Measurements from ENCODE around the gene BCL11A. TPM values are rescaled to one million over a fixed set of nuclear protein-coding genes. Genes with fewer than 3 reads are reported as not detected.

Gene BCL11A
- total RNA-seq, 5 donors from 2014 or later (not counting 1 experiment from before 2014, with no cell fraction given): 3.6 to 11.9 (median 5.6) TPM

- H3K4me1 Mint-ChIP-seq: peaks cover 0 to 5% (median 2%) of the 10 kb centered on the region in 3 donors
- no peak overlapping the region for H3K27ac Mint-ChIP-seq
- peaks cover 39 to 49% of the 10 kb centered on the region in 2 donors for H3K27me3 Mint-ChIP-seq
- POLR2A ChIA-PET: no interaction called here
- Histone ChIP-seq H3K4me1 (ENCODE audit: control insufficient read depth in 1 of 2, extremely low read depth in 1 of 2, insufficient read depth in 2 of 2, low read length in 2 of 2) (peaks cover 0 to 34% of the 10 kb centered on the region in 2 experiments), H3K27ac (ENCODE audit: low read length) (no peak overlapping the region), H3K36me3 (ENCODE audit: control insufficient read depth in 2 of 2, extremely low read depth in 1 of 2, insufficient read depth in 1 of 2, low read length in 1 of 2) (no peaks in the 10 kb centered on the region), H3K27me3 (replicated peaks in 1 of 2; ENCODE audit: control insufficient read depth in 2 of 2, extremely low read depth in 1 of 2, insufficient read depth in 2 of 2, low read length in 1 of 2) (peaks cover 0 to 23% of the 10 kb centered on the region in 2 experiments), H3K9me3 (no peaks in the 10 kb centered on the region), H3K4me3 (ENCODE audit: control insufficient read depth in 1 of 2, extremely low read depth in 1 of 2, low read length in 1 of 2) (no peak overlapping the region)
- ATAC-seq (replicated peaks in 1 of 4) (no peak), DNase-seq (no peak)
- no CpG with 5 or more reads among the region's 8 CpGs for WGBS (ENCODE audit: insufficient coverage)
- H3K9me3 Mint-ChIP-seq: no peaks in the 10 kb centered on the region
- H3K4me3 Mint-ChIP-seq: no peak overlapping the region
- CTCF ChIA-PET: no interaction called here
- no peaks in the 10 kb centered on the region for H3K36me3 Mint-ChIP-seq
These were observed 24.2 kb downstream of the BCL11A start for GRCh38 chr2:60529136-60529784.

GRCh38 chr2:60528281-60529020 lies 25.0 kb downstream of the BCL11A start:
- Mint-ChIP-seq H3K9me3 (no peaks in the 10 kb centered on the region), H3K4me1 (peaks cover 0 to 5% (median 2%) of the 10 kb centered on the region in 3 donors), H3K27ac (no peak overlapping the region), H3K36me3 (no peaks in the 10 kb centered on the region), H3K27me3 (peaks cover 34 to 49% of the 10 kb centered on the region in 2 donors), H3K4me3 (no peak overlapping the region)
- WGBS (ENCODE audit: insufficient coverage): 56% methylated on average over 2 of the region's 9 CpGs
- no peak overlapping the region for H3K27ac ChIP-seq (ENCODE audit: low read length)
- H3K9me3 ChIP-seq: no peaks in the 10 kb centered on the region
- ChIA-PET CTCF (interaction anchor here in 1 of 2 donors (0.6 kb wide), 1 partner anchor 26 kb away, joined by 3 read pairs; no protein-coding TSS in a partner anchor), POLR2A (no interaction called here)
- H3K4me3 ChIP-seq (ENCODE audit: control insufficient read depth in 1 of 2, extremely low read depth in 1 of 2, low read length in 1 of 2): no peak overlapping the region
- ATAC-seq (replicated peaks in 1 of 4): no peak
- peaks cover 0 to 32% of the 10 kb centered on the region in 2 experiments for H3K4me1 ChIP-seq (ENCODE audit: control insufficient read depth in 1 of 2, extremely low read depth in 1 of 2, insufficient read depth in 2 of 2, low read length in 2 of 2)
- no peaks in the 10 kb centered on the region for H3K36me3 ChIP-seq (ENCODE audit: control insufficient read depth in 2 of 2, extremely low read depth in 1 of 2, insufficient read depth in 1 of 2, low read length in 1 of 2)
- DNase-seq: no peak
- peaks cover 0 to 23% of the 10 kb centered on the region in 2 experiments for H3K27me3 ChIP-seq (replicated peaks in 1 of 2; ENCODE audit: control insufficient read depth in 2 of 2, extremely low read depth in 1 of 2, insufficient read depth in 2 of 2, low read length in 1 of 2)

DNA sequence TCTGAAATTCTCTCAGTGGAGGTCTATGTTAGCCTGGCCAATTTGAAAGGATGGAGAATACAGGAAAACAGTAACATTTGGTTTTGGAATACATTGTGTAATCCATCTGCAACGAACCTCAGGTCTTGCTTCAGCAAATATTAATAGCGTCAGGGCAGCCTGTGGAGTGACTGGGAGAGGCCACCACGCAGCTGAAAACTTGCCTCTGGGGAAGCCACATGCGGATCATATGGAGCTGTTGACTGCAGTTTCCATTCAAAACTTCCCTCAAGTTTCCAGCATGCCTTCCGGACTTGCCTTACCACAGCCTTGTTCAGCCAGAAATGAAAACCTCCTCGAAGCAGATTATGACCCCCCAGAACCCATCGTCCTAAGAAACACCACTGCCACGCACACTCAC lies 25.7 kb downstream of the BCL11A start:
- Histone ChIP-seq H3K9me3 (no peaks in the 10 kb centered on the region), H3K4me3 (ENCODE audit: control insufficient read depth in 1 of 2, extremely low read depth in 1 of 2, low read length in 1 of 2) (no peak overlapping the region), H3K4me1 (ENCODE audit: control insufficient read depth in 1 of 2, extremely low read depth in 1 of 2, insufficient read depth in 2 of 2, low read length in 2 of 2) (peaks cover 0 to 29% of the 10 kb centered on the region in 2 experiments), H3K36me3 (ENCODE audit: control insufficient read depth in 2 of 2, extremely low read depth in 1 of 2, insufficient read depth in 1 of 2, low read length in 1 of 2) (no peaks in the 10 kb centered on the region), H3K27me3 (replicated peaks in 1 of 2; ENCODE audit: control insufficient read depth in 2 of 2, extremely low read depth in 1 of 2, insufficient read depth in 2 of 2, low read length in 1 of 2) (peaks cover 0 to 23% of the 10 kb centered on the region in 2 experiments), H3K27ac (ENCODE audit: low read length) (no peak overlapping the region)
- ChIA-PET CTCF (interaction anchor here in 1 of 2 donors (0.6 kb wide), 1 partner anchor 26 kb away, joined by 3 read pairs; no protein-coding TSS in a partner anchor), POLR2A (no interaction called here)
- ATAC-seq (replicated peaks in 1 of 4) (no peak), DNase-seq (no peak)
- 86% methylated on average over 8 of the region's 8 CpGs for WGBS (ENCODE audit: insufficient coverage)
- no peaks in the 10 kb centered on the region for H3K36me3 Mint-ChIP-seq
- H3K27me3 Mint-ChIP-seq: peaks cover 27 to 45% of the 10 kb centered on the region in 2 donors
- no peak overlapping the region for H3K27ac Mint-ChIP-seq
- H3K4me1 Mint-ChIP-seq: peaks cover 0 to 5% (median 2%) of the 10 kb centered on the region in 3 donors
- H3K4me3 Mint-ChIP-seq: no peak overlapping the region
- H3K9me3 Mint-ChIP-seq: no peaks in the 10 kb centered on the region

- Histone ChIP-seq H3K4me1 (ENCODE audit: control insufficient read depth in 1 of 2, extremely low read depth in 1 of 2, insufficient read depth in 2 of 2, low read length in 2 of 2) (peaks cover 0 to 32% of the 10 kb centered on the region in 2 experiments), H3K9me3 (no peaks in the 10 kb centered on the region), H3K27me3 (replicated peaks in 1 of 2; ENCODE audit: control insufficient read depth in 2 of 2, extremely low read depth in 1 of 2, insufficient read depth in 2 of 2, low read length in 1 of 2) (peaks cover 0 to 20% of the 10 kb centered on the region in 2 experiments), H3K36me3 (ENCODE audit: control insufficient read depth in 2 of 2, extremely low read depth in 1 of 2, insufficient read depth in 1 of 2, low read length in 1 of 2) (no peaks in the 10 kb centered on the region), H3K4me3 (ENCODE audit: control insufficient read depth in 1 of 2, extremely low read depth in 1 of 2, low read length in 1 of 2) (no peak overlapping the region), H3K27ac (ENCODE audit: low read length) (no peak overlapping the region)
- Mint-ChIP-seq H3K4me3 (no peak overlapping the region), H3K36me3 (no peaks in the 10 kb centered on the region), H3K4me1 (peaks cover 0 to 3% (median 2%) of the 10 kb centered on the region in 3 donors), H3K9me3 (no peaks in the 10 kb centered on the region), H3K27ac (no peak overlapping the region), H3K27me3 (peaks cover 17 to 43% of the 10 kb centered on the region in 2 donors)
- POLR2A ChIA-PET: interaction anchor here in 1 of 2 donors (0.7 kb wide), 1 partner anchor 900 kb away, joined by 3 read pairs; no protein-coding TSS in a partner anchor
- 76% methylated on average over 9 of the region's 9 CpGs for WGBS (ENCODE audit: insufficient coverage)
- CTCF ChIA-PET: interaction anchor here in 1 of 2 donors (1.4 kb wide), 1 partner anchor 19 kb away, joined by 3 read pairs; no protein-coding TSS in a partner anchor
- DNase-seq (no peak), ATAC-seq (replicated peaks in 1 of 4) (no peak)
These were observed 26.8 kb downstream of the BCL11A start for GRCh38 chr2:60526623-60527022.

GRCh38 chr2:60525899-60526298 lies 27.6 kb downstream of the BCL11A start:
- no peak overlapping the region for H3K27ac ChIP-seq (ENCODE audit: low read length)
- no peak for DNase-seq
- H3K27me3 Mint-ChIP-seq: peaks cover 14 to 40% of the 10 kb centered on the region in 2 donors

GRCh38 chr2:60524874-60525273 lies 28.6 kb downstream of the BCL11A start:
- ChIA-PET CTCF (no interaction called here), POLR2A (interaction anchor here in 1 of 2 donors (0.8 kb wide), 1 partner anchor 66 kb away, joined by 4 read pairs; no protein-coding TSS in a partner anchor)
- Histone ChIP-seq H3K4me3 (ENCODE audit: control insufficient read depth in 1 of 2, extremely low read depth in 1 of 2, low read length in 1 of 2) (no peak overlapping the region), H3K4me1 (ENCODE audit: control insufficient read depth in 1 of 2, extremely low read depth in 1 of 2, insufficient read depth in 2 of 2, low read length in 2 of 2) (peaks cover 0 to 27% of the 10 kb centered on the region in 2 experiments), H3K36me3 (ENCODE audit: control insufficient read depth in 2 of 2, extremely low read depth in 1 of 2, insufficient read depth in 1 of 2, low read length in 1 of 2) (no peaks in the 10 kb centered on the region), H3K27ac (ENCODE audit: low read length) (no peak overlapping the region), H3K9me3 (no peaks in the 10 kb centered on the region), H3K27me3 (replicated peaks in 1 of 2; ENCODE audit: control insufficient read depth in 2 of 2, extremely low read depth in 1 of 2, insufficient read depth in 2 of 2, low read length in 1 of 2) (peaks cover 0 to 11% of the 10 kb centered on the region in 2 experiments)
- no peak for DNase-seq
- peaks cover 11 to 31% of the 10 kb centered on the region in 2 donors for H3K27me3 Mint-ChIP-seq
- no peak for ATAC-seq (replicated peaks in 1 of 4)
- no peaks in the 10 kb centered on the region for H3K9me3 Mint-ChIP-seq
- H3K4me1 Mint-ChIP-seq: peaks cover 0 to 2% (median 0%) of the 10 kb centered on the region in 3 donors
- WGBS (ENCODE audit: insufficient coverage): no CpG with 5 or more reads among the region's 4 CpGs
- H3K4me3 Mint-ChIP-seq: no peak overlapping the region
- no peaks in the 10 kb centered on the region for H3K36me3 Mint-ChIP-seq
- no peak overlapping the region for H3K27ac Mint-ChIP-seq

More at GRCh38 chr2:60525899-60526298, 27.6 kb downstream of the BCL11A start:
- peaks cover 0 to 19% of the 10 kb centered on the region in 2 experiments for H3K27me3 ChIP-seq (replicated peaks in 1 of 2; ENCODE audit: control insufficient read depth in 2 of 2, extremely low read depth in 1 of 2, insufficient read depth in 2 of 2, low read length in 1 of 2)
- no peak for ATAC-seq (replicated peaks in 1 of 4)
- H3K4me1 ChIP-seq (ENCODE audit: control insufficient read depth in 1 of 2, extremely low read depth in 1 of 2, insufficient read depth in 2 of 2, low read length in 2 of 2): peaks cover 0 to 31% of the 10 kb centered on the region in 2 experiments
- POLR2A ChIA-PET: no interaction called here
- CTCF ChIA-PET: interaction anchor here in 1 of 2 donors (0.6 to 1.4 kb wide), 2 partner anchors 19 to 26 kb away, joined by 3 read pairs; no protein-coding TSS in a partner anchor
- H3K36me3 ChIP-seq (ENCODE audit: control insufficient read depth in 2 of 2, extremely low read depth in 1 of 2, insufficient read depth in 1 of 2, low read length in 1 of 2): no peaks in the 10 kb centered on the region
- WGBS (ENCODE audit: insufficient coverage): no CpG with 5 or more reads among the region's 1 CpG
- Mint-ChIP-seq H3K9me3 (no peaks in the 10 kb centered on the region), H3K36me3 (no peaks in the 10 kb centered on the region), H3K4me3 (no peak overlapping the region), H3K4me1 (peaks cover 0 to 3% (median 2%) of the 10 kb centered on the region in 3 donors), H3K27ac (no peak overlapping the region)
- no peaks in the 10 kb centered on the region for H3K9me3 ChIP-seq
- H3K4me3 ChIP-seq (ENCODE audit: control insufficient read depth in 1 of 2, extremely low read depth in 1 of 2, low read length in 1 of 2): no peak overlapping the region

Measured in T-cell (primary cell).